Measurements from ENCODE around the gene SMAGP.

DNA sequence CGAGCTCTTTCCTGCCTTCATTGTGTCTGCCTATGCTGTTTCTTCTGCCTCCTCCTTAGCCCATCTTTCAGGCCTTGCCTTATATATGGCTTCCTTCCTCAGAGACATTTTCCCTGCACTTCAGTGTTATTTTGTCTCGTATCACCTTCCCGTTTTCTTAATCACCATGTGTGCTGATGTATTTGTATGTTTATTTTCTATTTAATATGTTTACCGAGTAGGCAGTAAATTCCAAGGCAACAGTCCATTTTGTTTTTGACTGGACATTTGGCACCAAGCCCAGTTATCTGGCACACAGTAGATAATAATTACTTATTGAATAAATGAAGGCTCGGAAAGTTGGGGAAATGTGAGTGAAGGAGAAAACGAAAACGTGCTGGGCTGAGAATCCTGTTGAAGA, 47.8 kb downstream of the SMAGP start:
- TF ChIP-seq POLR2AphosphoS5 (IDR thresholded peaks at IDR 0.05; ENCODE audit: low read depth, low read length) (no peak), TAF1 (IDR thresholded peaks at IDR 0.05; ENCODE audit: borderline replicate concordance, insufficient read depth, low read length) (no peak), FOXP2 (optimal IDR thresholded peaks at IDR 0.05; ENCODE audit: borderline replicate concordance, extremely low read depth, extremely low read length, insufficient read depth) (no peak), SIN3A (IDR thresholded peaks at IDR 0.05; ENCODE audit: borderline replicate concordance, insufficient read depth, low read length) (no peak)
- TF ChIP-seq, protein P1, sequence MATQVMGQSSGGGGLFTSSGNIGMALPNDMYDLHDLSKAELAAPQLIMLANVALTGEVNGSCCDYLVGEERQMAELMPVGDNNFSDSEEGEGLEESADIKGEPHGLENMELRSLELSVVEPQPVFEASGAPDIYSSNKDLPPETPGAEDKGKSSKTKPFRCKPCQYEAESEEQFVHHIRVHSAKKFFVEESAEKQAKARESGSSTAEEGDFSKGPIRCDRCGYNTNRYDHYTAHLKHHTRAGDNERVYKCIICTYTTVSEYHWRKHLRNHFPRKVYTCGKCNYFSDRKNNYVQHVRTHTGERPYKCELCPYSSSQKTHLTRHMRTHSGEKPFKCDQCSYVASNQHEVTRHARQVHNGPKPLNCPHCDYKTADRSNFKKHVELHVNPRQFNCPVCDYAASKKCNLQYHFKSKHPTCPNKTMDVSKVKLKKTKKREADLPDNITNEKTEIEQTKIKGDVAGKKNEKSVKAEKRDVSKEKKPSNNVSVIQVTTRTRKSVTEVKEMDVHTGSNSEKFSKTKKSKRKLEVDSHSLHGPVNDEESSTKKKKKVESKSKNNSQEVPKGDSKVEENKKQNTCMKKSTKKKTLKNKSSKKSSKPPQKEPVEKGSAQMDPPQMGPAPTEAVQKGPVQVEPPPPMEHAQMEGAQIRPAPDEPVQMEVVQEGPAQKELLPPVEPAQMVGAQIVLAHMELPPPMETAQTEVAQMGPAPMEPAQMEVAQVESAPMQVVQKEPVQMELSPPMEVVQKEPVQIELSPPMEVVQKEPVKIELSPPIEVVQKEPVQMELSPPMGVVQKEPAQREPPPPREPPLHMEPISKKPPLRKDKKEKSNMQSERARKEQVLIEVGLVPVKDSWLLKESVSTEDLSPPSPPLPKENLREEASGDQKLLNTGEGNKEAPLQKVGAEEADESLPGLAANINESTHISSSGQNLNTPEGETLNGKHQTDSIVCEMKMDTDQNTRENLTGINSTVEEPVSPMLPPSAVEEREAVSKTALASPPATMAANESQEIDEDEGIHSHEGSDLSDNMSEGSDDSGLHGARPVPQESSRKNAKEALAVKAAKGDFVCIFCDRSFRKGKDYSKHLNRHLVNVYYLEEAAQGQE (IDR thresholded peaks at IDR 0.05; ENCODE audit: insufficient read depth in 1 of 2, low read depth in 2 of 2, low read length in 2 of 2), result no peak

Measured in PFSK-1 (cell line).